ENCODE results near the gene PEPD.
"Not testable (repeated sequence)": the region's sequence is repeated elsewhere in the genome, so short reads cannot be mapped to it uniquely, and the experiment has no call there.

The PEPD gene

GRCh38 chr19:33521480-33522370, at the start of gene PEPD:
TSS of gene PEPD (minus strand) at chr19:33521791. CDS start at chr19:33521760, 31 bp downstream.
- DNase-seq: peak; percentile 91

GRCh38 chr19:33569821-33570220, 48.2 kb upstream of the PEPD start:
- no peak for DNase-seq

GRCh38 chr19:33568706-33569105, 47.1 kb upstream of the PEPD start:
- no peak for DNase-seq

GRCh38 chr19:33564836-33565338, 43.3 kb upstream of the PEPD start:
- DNase-seq: no peak

GRCh38 chr19:33562636-33563035, 41.0 kb upstream of the PEPD start:
- no peak for DNase-seq

GRCh38 chr19:33561666-33562065, 40.1 kb upstream of the PEPD start:
- not testable (repeated sequence) for DNase-seq

GRCh38 chr19:33561261-33561660, 39.7 kb upstream of the PEPD start:
- DNase-seq: no peak

GRCh38 chr19:33559996-33560395, 38.4 kb upstream of the PEPD start:
- DNase-seq: no peak

GRCh38 chr19:33558856-33559255, 37.3 kb upstream of the PEPD start:
- DNase-seq: no peak

GRCh38 chr19:33558151-33558550, 36.6 kb upstream of the PEPD start:
- no peak for DNase-seq

GRCh38 chr19:33557720-33558119, 36.1 kb upstream of the PEPD start:
- DNase-seq: no peak

GRCh38 chr19:33557196-33557595, 35.6 kb upstream of the PEPD start:
- no peak for DNase-seq

GRCh38 chr19:33556261-33556660, 34.7 kb upstream of the PEPD start:
- no peak for DNase-seq

- DNase-seq: not testable (repeated sequence)
These were observed 34.1 kb upstream of the PEPD start for GRCh38 chr19:33555726-33556125.

GRCh38 chr19:33554821-33555220, 33.2 kb upstream of the PEPD start:
- DNase-seq: no peak

- DNase-seq: no peak
These were observed 32.8 kb upstream of the PEPD start for GRCh38 chr19:33554391-33554790.

- DNase-seq: no peak
These were observed 32.1 kb upstream of the PEPD start for GRCh38 chr19:33553530-33554310.

GRCh38 chr19:33552928-33553279, 31.3 kb upstream of the PEPD start:
- DNase-seq: no peak

- no peak for DNase-seq
These were observed 30.8 kb upstream of the PEPD start for GRCh38 chr19:33552191-33552927.

GRCh38 chr19:33551676-33552075, 30.1 kb upstream of the PEPD start:
- DNase-seq: no peak

GRCh38 chr19:33550768-33551167, 29.2 kb upstream of the PEPD start:
- no peak for DNase-seq

- DNase-seq: no peak
These were observed 26.1 kb upstream of the PEPD start for GRCh38 chr19:33547676-33548075.

GRCh38 chr19:33546656-33547055, 25.1 kb upstream of the PEPD start:
- no peak for DNase-seq
